ENCODE results near the gene SGF29. TPM values are rescaled to one million over a fixed set of nuclear protein-coding genes. Genes with fewer than 3 reads are reported as not detected.
"Not testable (repeated sequence)": the region's sequence is repeated elsewhere in the genome, so short reads cannot be mapped to it uniquely, and the experiment has no call there.

The SGF29 gene
- total RNA-seq, 6 experiments from 2014 or later = 14.5 to 17.9 (median 15.4) TPM

DNA sequence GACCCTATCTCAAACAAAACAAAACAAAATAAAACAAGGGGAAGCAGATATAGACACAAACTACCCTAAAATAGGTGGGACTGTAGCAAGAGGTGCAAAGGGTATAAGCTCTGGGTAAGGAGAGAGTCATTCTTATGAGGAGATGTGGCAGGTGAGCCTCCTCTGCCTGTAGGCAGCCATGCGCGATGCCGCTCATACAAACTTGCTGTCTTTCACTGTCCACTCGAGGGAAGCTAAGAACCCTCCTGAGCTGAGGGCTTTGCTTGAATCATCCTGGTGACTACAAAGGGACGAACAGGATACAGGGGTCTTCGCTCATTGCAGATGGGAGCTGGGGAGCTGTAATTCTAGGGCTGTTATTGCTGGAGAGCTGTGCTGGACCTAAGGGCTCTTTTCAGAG, 32.3 kb upstream of the SGF29 start:
- no peak for DNase-seq
- H3K27ac ChIP-seq = no peak overlapping the region
- H3K9me3 ChIP-seq = no peaks in the 10 kb centered on the region
- no peak overlapping the region for H3K4me3 ChIP-seq
- no peak for ATAC-seq
- TF ChIP-seq POLR2A (IDR thresholded peaks at IDR 0.05) = no peak
- TF ChIP-seq, protein P1, sequence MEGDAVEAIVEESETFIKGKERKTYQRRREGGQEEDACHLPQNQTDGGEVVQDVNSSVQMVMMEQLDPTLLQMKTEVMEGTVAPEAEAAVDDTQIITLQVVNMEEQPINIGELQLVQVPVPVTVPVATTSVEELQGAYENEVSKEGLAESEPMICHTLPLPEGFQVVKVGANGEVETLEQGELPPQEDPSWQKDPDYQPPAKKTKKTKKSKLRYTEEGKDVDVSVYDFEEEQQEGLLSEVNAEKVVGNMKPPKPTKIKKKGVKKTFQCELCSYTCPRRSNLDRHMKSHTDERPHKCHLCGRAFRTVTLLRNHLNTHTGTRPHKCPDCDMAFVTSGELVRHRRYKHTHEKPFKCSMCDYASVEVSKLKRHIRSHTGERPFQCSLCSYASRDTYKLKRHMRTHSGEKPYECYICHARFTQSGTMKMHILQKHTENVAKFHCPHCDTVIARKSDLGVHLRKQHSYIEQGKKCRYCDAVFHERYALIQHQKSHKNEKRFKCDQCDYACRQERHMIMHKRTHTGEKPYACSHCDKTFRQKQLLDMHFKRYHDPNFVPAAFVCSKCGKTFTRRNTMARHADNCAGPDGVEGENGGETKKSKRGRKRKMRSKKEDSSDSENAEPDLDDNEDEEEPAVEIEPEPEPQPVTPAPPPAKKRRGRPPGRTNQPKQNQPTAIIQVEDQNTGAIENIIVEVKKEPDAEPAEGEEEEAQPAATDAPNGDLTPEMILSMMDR (IDR thresholded peaks at IDR 0.05) = no peak
- peaks cover 0 to 14% (median 6%) of the 10 kb centered on the region in 4 donors for H3K4me1 ChIP-seq
- peaks cover 0 to 7% (median 0%) of the 10 kb centered on the region in 4 donors for H3K36me3 ChIP-seq
- WGBS (ENCODE audit: insufficient coverage, low coverage, low lambda C conversion rate, missing lambda C conversion rate) = 93% methylated on average over 3 of the region's 6 CpGs
- intact Hi-C loops (cut with DNase I) = no loop called here
- H3K27me3 ChIP-seq = no peaks in the 10 kb centered on the region

DNA sequence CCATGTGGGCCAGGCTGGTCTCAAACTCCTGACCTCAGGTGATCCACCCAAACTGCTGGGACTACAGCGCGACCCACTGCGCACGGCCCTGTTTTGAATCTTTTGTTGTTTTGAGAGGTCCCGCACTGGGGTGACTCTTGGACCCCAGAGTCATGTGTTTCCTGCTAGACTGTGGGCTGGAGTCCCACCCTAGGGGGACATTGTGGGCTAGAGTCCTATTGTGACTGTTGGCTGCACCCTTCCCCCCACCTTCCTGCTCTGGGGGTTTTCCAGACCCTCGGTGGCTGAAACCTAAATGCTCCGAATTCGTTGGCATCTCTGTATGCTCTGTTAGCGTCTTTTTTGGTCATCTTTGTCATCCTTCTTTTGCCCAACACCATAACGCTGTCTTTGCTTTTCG, 30.9 kb upstream of the SGF29 start:
- WGBS (ENCODE audit: insufficient coverage, low coverage, low lambda C conversion rate, missing lambda C conversion rate) = 84% methylated on average over 11 of the region's 11 CpGs
- H3K4me1 ChIP-seq = peaks cover 0 to 25% (median 12%) of the 10 kb centered on the region in 4 donors
- no peaks in the 10 kb centered on the region for H3K27me3 ChIP-seq
- intact Hi-C loops (cut with DNase I) = no loop called here
- ATAC-seq (no peak), DNase-seq (no peak)
- peaks cover 0 to 7% (median 0%) of the 10 kb centered on the region in 4 donors for H3K36me3 ChIP-seq
- TF ChIP-seq, protein P1 (IDR thresholded peaks at IDR 0.05) = no peak
- TF ChIP-seq POLR2A (IDR thresholded peaks at IDR 0.05) = no peak
- no peaks in the 10 kb centered on the region for H3K9me3 ChIP-seq
- no peak overlapping the region for H3K27ac ChIP-seq
- no peak overlapping the region for H3K4me3 ChIP-seq

DNA sequence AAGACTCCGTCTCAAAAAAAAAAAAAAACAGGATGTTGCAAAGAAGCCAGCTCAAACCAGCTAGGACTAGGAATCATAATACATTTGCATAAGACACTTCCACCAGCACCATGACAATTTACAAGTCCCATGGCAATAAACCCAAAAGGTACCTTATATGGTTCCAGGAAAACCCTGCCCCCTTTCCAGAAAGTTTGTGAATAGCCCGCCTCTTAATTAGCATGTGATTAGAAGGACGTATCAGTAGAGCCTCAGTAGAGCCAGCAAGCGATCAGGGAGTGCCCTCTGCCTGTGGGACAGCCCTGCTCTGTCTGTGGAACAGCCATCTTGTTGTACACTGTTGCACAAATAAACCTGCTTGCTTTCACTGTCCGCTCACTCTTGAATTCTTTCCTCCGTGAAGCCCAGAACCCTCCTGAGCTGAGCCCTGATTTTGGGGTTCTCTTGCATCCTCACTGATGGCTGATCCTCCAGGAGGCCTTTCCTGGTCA, 29.0 kb upstream of the SGF29 start:
- ATAC-seq (peak; percentile 76 to 89 (median 77)), DNase-seq (peak; percentile 82 to 94 (median 89))
- Histone ChIP-seq H3K4me1 (peaks cover 0 to 39% (median 15%) of the 10 kb centered on the region in 4 donors), H3K9me3 (no peaks in the 10 kb centered on the region), H3K36me3 (peaks cover 0 to 3% (median 0%) of the 10 kb centered on the region in 4 donors), H3K27ac (peak overlapping the region; percentile 79 to 94 (median 88)), H3K27me3 (no peaks in the 10 kb centered on the region), H3K4me3 (peak overlapping the region; percentile 25 to 62 (median 60))
- WGBS (ENCODE audit: insufficient coverage, low coverage, low lambda C conversion rate, missing lambda C conversion rate) = 21% methylated on average over 4 of the region's 6 CpGs
- TF ChIP-seq, protein P1 (IDR thresholded peaks at IDR 0.05) = peak in 2 of 4 donors; percentile 34 to 46
- TF ChIP-seq POLR2A (IDR thresholded peaks at IDR 0.05) = peak; percentile 88
- intact Hi-C loops (cut with DNase I) = no loop called here

DNA sequence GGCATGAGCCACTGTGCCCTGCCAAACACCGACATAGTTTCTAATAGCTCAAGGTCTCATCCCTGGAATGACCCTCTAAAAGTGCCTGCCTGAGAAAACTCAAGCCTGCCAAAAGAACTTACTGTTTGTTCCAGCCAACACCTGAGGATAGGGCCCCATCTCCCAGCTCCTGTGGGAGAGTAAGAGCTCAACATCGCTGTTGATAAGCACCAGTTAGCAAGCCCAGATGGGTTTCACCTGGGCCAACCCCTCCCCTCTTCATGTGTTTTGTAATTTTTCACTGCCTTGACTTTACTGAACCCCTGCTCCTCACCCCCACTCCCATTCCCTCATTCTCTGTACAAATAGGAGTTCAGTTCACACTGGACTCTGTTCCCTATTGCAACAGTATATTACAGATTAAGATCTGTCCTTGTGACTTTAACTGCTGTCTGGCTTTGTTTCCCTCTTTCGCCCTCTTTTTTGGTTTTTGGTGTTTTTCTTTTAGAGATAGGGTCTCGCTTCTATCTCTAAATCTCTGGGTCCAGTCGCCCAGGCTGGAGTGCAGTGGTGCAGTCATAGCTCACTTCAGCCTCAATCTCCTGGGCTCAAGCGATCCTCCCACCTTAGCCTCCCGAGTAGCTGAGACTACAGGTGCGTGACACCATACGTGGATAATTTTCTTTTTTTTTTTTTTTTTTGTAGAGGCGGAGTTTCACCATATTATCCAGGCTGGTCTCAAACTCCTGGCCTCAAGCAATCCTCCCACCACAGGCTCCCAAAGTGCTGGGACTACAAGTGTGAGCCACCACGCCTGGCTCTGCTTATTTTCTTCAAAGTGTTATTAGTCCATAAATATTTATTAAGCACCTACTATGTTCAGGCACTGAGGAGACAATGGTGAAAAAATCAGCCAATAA, 27.3 kb upstream of the SGF29 start:
- 30% methylated on average over 10 of the region's 11 CpGs for WGBS (ENCODE audit: insufficient coverage, low coverage, low lambda C conversion rate, missing lambda C conversion rate)
- DNase-seq (peak; percentile 47 to 86 (median 66)), ATAC-seq (peak; percentile 70 to 82 (median 76))
- Histone ChIP-seq H3K36me3 (no peaks in the 10 kb centered on the region), H3K27me3 (no peaks in the 10 kb centered on the region), H3K4me1 (peaks cover 0 to 47% (median 15%) of the 10 kb centered on the region in 4 donors), H3K9me3 (no peaks in the 10 kb centered on the region), H3K4me3 (peak overlapping the region; percentile 25 to 62 (median 60)), H3K27ac (peak overlapping the region; percentile 79 to 94 (median 88))
- peak; percentile 77 for TF ChIP-seq POLR2A (IDR thresholded peaks at IDR 0.05)
- TF ChIP-seq, protein P1 (IDR thresholded peaks at IDR 0.05) = no peak
- intact Hi-C loops (cut with DNase I) = no loop called here

DNA sequence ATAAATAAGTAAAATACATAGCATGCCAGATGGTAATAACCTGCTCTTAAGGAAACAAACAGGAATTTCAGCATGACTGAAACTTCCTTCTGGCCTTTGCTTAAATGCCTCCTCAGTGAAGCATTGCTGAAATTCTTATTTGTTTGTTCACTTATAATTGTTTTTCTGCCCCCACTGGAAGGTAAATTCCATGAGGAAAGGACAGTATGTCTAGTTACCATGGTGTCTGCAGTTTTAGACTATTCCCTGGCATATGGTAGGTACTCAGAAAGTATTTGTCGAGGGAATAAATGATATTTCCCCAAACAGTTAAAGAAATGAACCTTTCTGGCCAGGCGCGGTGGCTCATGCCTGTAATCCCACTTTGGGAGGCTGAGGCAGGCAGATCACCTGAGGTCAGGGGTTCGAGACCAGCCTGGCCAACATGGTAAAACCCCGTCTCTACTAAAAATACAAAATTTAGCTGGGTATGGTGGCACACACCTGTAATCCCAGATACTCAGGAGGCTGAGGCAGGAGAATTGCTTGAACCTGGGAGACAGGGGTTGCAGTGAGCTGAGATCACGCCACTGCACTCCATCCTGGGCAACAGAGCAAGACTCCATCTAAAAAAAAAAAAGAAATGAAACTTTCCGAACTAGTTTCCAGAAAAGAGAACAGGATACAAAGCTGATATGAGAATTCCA, 26.5 kb upstream of the SGF29 start:
- Histone ChIP-seq H3K4me3 (peak overlapping the region in 1 of 3 donors; percentile 10), H3K4me1 (peaks cover 0 to 55% (median 19%) of the 10 kb centered on the region in 4 donors), H3K27ac (peak overlapping the region; percentile 34 to 94 (median 88))
- H3K27me3 ChIP-seq; ATAC-seq; intact Hi-C loops (cut with DNase I); H3K9me3 ChIP-seq; H3K36me3 ChIP-seq; DNase-seq: not testable (repeated sequence)
- WGBS (ENCODE audit: insufficient coverage, low coverage, low lambda C conversion rate, missing lambda C conversion rate) = 84% methylated on average over 7 of the region's 7 CpGs
